GM12891 (cell line): ENCODE results near the gene RBSN.

Experiments
- DNase-seq: peaks from one replicate; pipeline ENCODE4 v3.0.0; 2011; ENCODE audit warnings: low spot score; ENCODE audit not compliant: insufficient read length
- FAIRE-seq: peaks from 2 replicates; lab custom pipeline; 2011; peaks lifted over from hg19 to GRCh38; lab: Jason Lieb, UNC
- PAX5 ChIP-seq: IDR thresholded peaks from 2 replicates; pipeline ENCODE4 v1.6.1; 2011; ENCODE audit warnings: low read length, moderate library complexity, mild to moderate bottlenecking; ENCODE audit not compliant: insufficient read depth, severe bottlenecking
- POLR2A ChIP-seq: IDR thresholded peaks from 2 replicates; pipeline ENCODE4 v1.6.1; 2011; ENCODE audit warnings: low read depth, low read length, control low read depth
- POLR2AphosphoS5 ChIP-seq: IDR thresholded peaks from 2 replicates; pipeline ENCODE4 v1.6.1; 2011; ENCODE audit warnings: low read depth, low read length, control low read depth
- POU2F2 ChIP-seq: IDR thresholded peaks from 2 replicates; pipeline ENCODE4 v1.6.1; 2011; ENCODE audit warnings: low read depth, mild to moderate bottlenecking, control low read depth, low read length, moderate library complexity
- SPI1 ChIP-seq: IDR thresholded peaks from 2 replicates; pipeline ENCODE4 v1.6.1; 2011; ENCODE audit warnings: low read depth, low read length, control low read depth
- TAF1 ChIP-seq: IDR thresholded peaks from 2 replicates; pipeline ENCODE4 v1.6.1; 2011; ENCODE audit warnings: low read depth, low read length, control low read depth

RBSN gene

GRCh38 chr3:15083252-15083651 lies 15.7 kb downstream of the RBSN start:
- FAIRE-seq (no peak), DNase-seq (no peak)
- no peak for TF ChIP-seq PAX5
- no peak for TF ChIP-seq TAF1
- TF ChIP-seq POU2F2 = no peak
- TF ChIP-seq SPI1 = no peak
- TF ChIP-seq POLR2A = no peak
- TF ChIP-seq POLR2AphosphoS5 = no peak

GRCh38 chr3:15081960-15082664 lies 16.8 kb downstream of the RBSN start:
- FAIRE-seq (no peak), DNase-seq (no peak)
- TF ChIP-seq POLR2A (no peak), SPI1 (no peak), TAF1 (no peak), POU2F2 (no peak), PAX5 (no peak), POLR2AphosphoS5 (no peak)

- DNase-seq (no peak), FAIRE-seq (no peak)
- TF ChIP-seq POU2F2 = no peak
- no peak for TF ChIP-seq POLR2A
- no peak for TF ChIP-seq PAX5
- TF ChIP-seq SPI1 = no peak
Measured at GRCh38 chr3:15079091-15079490, 19.9 kb downstream of the RBSN start.

GRCh38 chr3:15074500-15074899 lies 24.4 kb downstream of the RBSN start:
- FAIRE-seq = no peak
- TF ChIP-seq SPI1 = no peak
- TF ChIP-seq TAF1 = no peak
- TF ChIP-seq PAX5 = no peak
- TF ChIP-seq POLR2AphosphoS5 = no peak
- no peak for TF ChIP-seq POLR2A
- TF ChIP-seq POU2F2 = no peak
- DNase-seq = no peak

- DNase-seq (no peak), FAIRE-seq (no peak)
- no peak for TF ChIP-seq POLR2AphosphoS5
- no peak for TF ChIP-seq PAX5
- TF ChIP-seq TAF1 = no peak
- no peak for TF ChIP-seq POLR2A
- no peak for TF ChIP-seq POU2F2
- no peak for TF ChIP-seq SPI1
Measured at GRCh38 chr3:15071699-15072098, 27.2 kb downstream of the RBSN start.

- no peak for FAIRE-seq
Measured at GRCh38 chr3:15069441-15069840, 29.5 kb downstream of the RBSN start.

GRCh38 chr3:15066467-15066866 lies 32.5 kb downstream of the RBSN start:
- TF ChIP-seq TAF1 (no peak), POLR2A (no peak), POLR2AphosphoS5 (no peak), PAX5 (no peak), POU2F2 (no peak), SPI1 (no peak)
- FAIRE-seq (no peak), DNase-seq (no peak)

More at GRCh38 chr3:15069441-15069840, 29.5 kb downstream of the RBSN start:
- no peak for DNase-seq
- TF ChIP-seq POU2F2 (no peak), POLR2AphosphoS5 (no peak), TAF1 (no peak), PAX5 (no peak), POLR2A (no peak), SPI1 (no peak)

GRCh38 chr3:15065550-15066007 lies 33.4 kb downstream of the RBSN start:
- DNase-seq (no peak), FAIRE-seq (no peak)
- TF ChIP-seq POLR2A = no peak
- no peak for TF ChIP-seq SPI1

GRCh38 chr3:15064835-15065549 lies 34.0 kb downstream of the RBSN start, which contains the start of gene MRPS25:
Gene MRPS25, minus strand, starts transcription at chr3:15065315. Its CDS starts 121 bp downstream, at chr3:15065194.
- FAIRE-seq (peak; percentile 95), DNase-seq (peak; percentile 95)

GRCh38 chr3:15064299-15064834 lies 34.6 kb downstream of the RBSN start:
- DNase-seq = no peak
- TF ChIP-seq POU2F2 (no peak), PAX5 (no peak), SPI1 (no peak), POLR2AphosphoS5 (no peak), TAF1 (no peak), POLR2A (no peak)
- no peak for FAIRE-seq

More at GRCh38 chr3:15064835-15065549, 34.0 kb downstream of the RBSN start, which contains the start of gene MRPS25:
- peak; percentile 96 for TF ChIP-seq POLR2AphosphoS5
- peak; percentile 84; the same call in 1 of the 2 replicates for TF ChIP-seq POU2F2
- TF ChIP-seq SPI1 = peak; percentile 43
- TF ChIP-seq PAX5 = no peak
- TF ChIP-seq TAF1 = peak; percentile 79
- TF ChIP-seq POLR2A = peak; percentile 95
